HCT116 (cell line): ENCODE measurements around the gene METTL17. TPM values are rescaled to one million over a fixed set of nuclear protein-coding genes. Genes with fewer than 3 reads are reported as not detected.

ENCODE experiments used
- ATAC-seq: fragments of 200-7000 bp; cut with Tn5 transposase; 2 replicates; pipeline ENCODE4 v1.9.1; 2020; ENCODE audit warnings: mild to moderate bottlenecking, moderate library complexity
- BruUV-seq: library from RNA; stranded (reverse); fragments of 400-500 nt; replicated peaks from 2 replicates; lab custom pipeline; 2021; lab: Mats Ljungman, UMichigan
- CTCF ChIA-PET: fragments of 300-600 bp; sonication (Branson Sonifier 250); formaldehyde crosslinking; loops from one replicate; lab custom pipeline; 2021; ENCODE audit warnings: antibody characterized with exemption; lab: Charles Lee
- POLR2A ChIA-PET: fragments of 300-600, 350-600 bp; sonication (Branson Sonifier 250); formaldehyde crosslinking; loops from one replicate; lab custom pipeline; 2021; ENCODE audit warnings: antibody characterized with exemption; lab: Charles Lee
- RAD21 ChIA-PET, 2 experiments: fragments of 300-600 bp; sonication (Branson Sonifier 250); formaldehyde crosslinking; loops; one replicate each; lab custom pipeline; 2023; ENCODE audit warnings: low total read pairs in 2 of 2; ENCODE audit not compliant: uncharacterized antibody in 2 of 2, unreplicated experiment in 2 of 2, low non-redundant PET in 1 of 2; lab: Charles Lee
- DNase-seq: peaks from one replicate; pipeline ENCODE4 v3.0.0-alpha.2; 2010; ENCODE audit warnings: low read depth, low spot score
- H2AFZ ChIP-seq: fragments of 200-600 bp; shearing (Covaris generic), sonication (generic); 2 replicates; pipeline ENCODE4 v1.6.1; 2017; ENCODE audit warnings: low read depth, mixed run types, mixed read lengths, antibody characterized with exemption, low read length; ENCODE audit not compliant: poor library complexity, severe bottlenecking
- H3K27ac ChIP-seq: 2 replicates; pipeline ENCODE4 v1.5.1; 2012; ENCODE audit warnings: low read depth, low read length
- H3K27me3 ChIP-seq: fragments of 200-600 bp; sonication (generic); 2 replicates; pipeline ENCODE4 v1.6.1; 2016; ENCODE audit warnings: mixed run types, low read length, mixed read lengths; ENCODE audit not compliant: insufficient read depth
- H3K36me3 ChIP-seq, 2 experiments: fragments of 200-500 bp in 1 of 2; fragments of 200-600 bp in 1 of 2; sonication (Bioruptor generic) in 1 of 2; sonication (generic) in 1 of 2; 2 replicates each; pipeline versions ENCODE4 v1.5.1 to v1.6.1; 2014 to 2016; ENCODE audit warnings: low read length in 2 of 2, inconsistent platforms in 1 of 2, mixed read lengths in 1 of 2, mixed run types in 1 of 2; ENCODE audit not compliant: insufficient read depth in 2 of 2, control insufficient read depth in 1 of 2
- H3K4me1 ChIP-seq, 2 experiments: fragments of 200-600 bp in 1 of 2; sonication (generic) in 1 of 2; 2 replicates each; pipeline versions ENCODE4 v1.5.1 to v1.6.1; 2012 to 2017; ENCODE audit warnings: low read length in 2 of 2, inconsistent platforms in 1 of 2, mild to moderate bottlenecking in 1 of 2, mixed read lengths in 1 of 2, mixed run types in 1 of 2, moderate library complexity in 1 of 2; ENCODE audit not compliant: insufficient read depth in 2 of 2, control insufficient read depth in 1 of 2
- H3K4me2 ChIP-seq: fragments of 200-600 bp; sonication (generic); 2 replicates; pipeline ENCODE4 v1.6.1; 2017; ENCODE audit warnings: mixed run types, low read length, mixed read lengths
- H3K4me3 ChIP-seq, 2 experiments: fragments of 200-600 bp in 1 of 2; sonication (generic) in 1 of 2; replicated peaks in 1 of 2; 2 replicates each; pipeline ENCODE4 v1.5.1; 2011 to 2016; ENCODE audit warnings: low read length in 2 of 2, control low read depth in 1 of 2, low read depth in 1 of 2, mild to moderate bottlenecking in 1 of 2, mixed read lengths in 1 of 2, mixed run types in 1 of 2
- H3K79me2 ChIP-seq: fragments of 200-600 bp; sonication (generic); 2 replicates; pipeline ENCODE4 v1.6.1; 2017; ENCODE audit warnings: mild to moderate bottlenecking, mixed run types, low read length, moderate library complexity, mixed read lengths; ENCODE audit not compliant: insufficient read depth
- H3K9ac ChIP-seq: fragments of 200-600 bp; sonication (generic); 2 replicates; pipeline ENCODE4 v1.6.1; 2016; ENCODE audit warnings: low read length, mixed read lengths
- H3K9me2 ChIP-seq: fragments of 200-600 bp; sonication (generic), shearing (Covaris generic); 2 replicates; pipeline ENCODE4 v1.6.1; 2017; ENCODE audit warnings: mixed run types, mild to moderate bottlenecking, moderate library complexity; ENCODE audit not compliant: insufficient read depth
- H3K9me3 ChIP-seq, 2 experiments: fragments of 200-500 bp in 1 of 2; fragments of 200-600 bp in 1 of 2; sonication (Bioruptor generic) in 1 of 2; sonication (generic) in 1 of 2; 2 replicates each; pipeline ENCODE4 v1.6.1; 2014 to 2017; ENCODE audit warnings: low read length in 2 of 2, mixed read lengths in 2 of 2, inconsistent platforms in 1 of 2, low read depth in 1 of 2, mild to moderate bottlenecking in 1 of 2, mixed run types in 1 of 2, moderate library complexity in 1 of 2; ENCODE audit not compliant: control insufficient read depth in 1 of 2, insufficient read depth in 1 of 2
- H4K20me1 ChIP-seq: fragments of 200-600 bp; sonication (generic), shearing (Covaris generic); 2 replicates; pipeline ENCODE4 v1.6.1; 2017; ENCODE audit warnings: mixed run types, mild to moderate bottlenecking, moderate library complexity; ENCODE audit not compliant: insufficient read depth
- CBX3 ChIP-seq: IDR thresholded peaks from 2 replicates; pipeline ENCODE4 v1.6.1; 2012; ENCODE audit warnings: low read depth
- ELF1 ChIP-seq: IDR thresholded peaks from 2 replicates; pipeline ENCODE4 v1.6.1; 2012; ENCODE audit warnings: low read depth, borderline replicate concordance
- EZH2phosphoT487 ChIP-seq: fragments of 200-600 bp; IDR thresholded peaks from 2 replicates; pipeline ENCODE4 v1.6.1; 2018; ENCODE audit warnings: antibody characterized with exemption, borderline replicate concordance
- JUND ChIP-seq: IDR thresholded peaks from 2 replicates; pipeline ENCODE4 v1.6.1; 2012
- POLR2A ChIP-seq: IDR thresholded peaks from 2 replicates; pipeline ENCODE4 v1.7.0; 2011; ENCODE audit warnings: borderline replicate concordance; ENCODE audit not compliant: insufficient read depth, insufficient read length; ENCODE audit errors: extremely low read depth
- POLR2AphosphoS5 ChIP-seq: IDR thresholded peaks from 2 replicates; pipeline ENCODE4 v1.6.1; 2011; ENCODE audit warnings: mild to moderate bottlenecking, low read depth, low read length, moderate library complexity
- RAD21 ChIP-seq: IDR thresholded peaks from 2 replicates; pipeline ENCODE4 v1.6.1; 2012; ENCODE audit warnings: low read depth, mild to moderate bottlenecking
- TCF7L2 ChIP-seq: IDR thresholded peaks from 2 replicates; pipeline ENCODE4 v1.7.0; 2011; ENCODE audit warnings: borderline replicate concordance, inconsistent platforms; ENCODE audit not compliant: insufficient read depth, insufficient read length; ENCODE audit errors: extremely low read depth
- ZFX ChIP-seq: fragments of 450-650 bp; IDR thresholded peaks from 2 replicates; pipeline ENCODE4 v1.6.1; 2017
- ZNF274 ChIP-seq: fragments of 200-500 bp; sonication (Bioruptor generic); IDR thresholded peaks from 2 replicates; pipeline ENCODE4 v1.6.1; 2014; ENCODE audit warnings: mild to moderate bottlenecking, low read depth, low read length, inconsistent platforms
- intact Hi-C: fragments of 100-400 bp; cut with micrococcal nuclease; formaldehyde crosslinking; loops from 2 replicates; pipeline ENCODE4 v1.10.0; 2022
- total RNA-seq: library from RNA; stranded (reverse); gene quantifications from one replicate; pipeline ENCODE4 v1.2.1, GENCODE V29; 2021; ENCODE audit not compliant: unreplicated experiment
- TF ChIP-seq, protein P1 (sequence below), 3 experiments: fragments of 200-600 bp in 1 of 3; sonication (generic) in 1 of 3; IDR thresholded peaks in 2 of 3; conservative IDR thresholded peaks in 1 of 3; 2 replicates each; pipeline ENCODE4 v1.5.1; 2012 to 2017; ENCODE audit warnings: low read depth in 2 of 3, low read length in 2 of 3, antibody characterized with exemption in 1 of 3, borderline replicate concordance in 1 of 3, control low read depth in 1 of 3, mild to moderate bottlenecking in 1 of 3, mixed read lengths in 1 of 3, mixed run types in 1 of 3, moderate library complexity in 1 of 3; ENCODE audit not compliant: insufficient read depth in 1 of 3
- TF ChIP-seq, protein P2 (sequence below): IDR thresholded peaks from 2 replicates; pipeline ENCODE4 v1.6.1; 2011; ENCODE audit warnings: mild to moderate bottlenecking, low read length, moderate library complexity; ENCODE audit not compliant: insufficient replicate concordance; ENCODE audit errors: extremely low read depth

Gene METTL17
- total RNA-seq, 1 experiment from 2014 or later = 93.5 TPM

DNA sequence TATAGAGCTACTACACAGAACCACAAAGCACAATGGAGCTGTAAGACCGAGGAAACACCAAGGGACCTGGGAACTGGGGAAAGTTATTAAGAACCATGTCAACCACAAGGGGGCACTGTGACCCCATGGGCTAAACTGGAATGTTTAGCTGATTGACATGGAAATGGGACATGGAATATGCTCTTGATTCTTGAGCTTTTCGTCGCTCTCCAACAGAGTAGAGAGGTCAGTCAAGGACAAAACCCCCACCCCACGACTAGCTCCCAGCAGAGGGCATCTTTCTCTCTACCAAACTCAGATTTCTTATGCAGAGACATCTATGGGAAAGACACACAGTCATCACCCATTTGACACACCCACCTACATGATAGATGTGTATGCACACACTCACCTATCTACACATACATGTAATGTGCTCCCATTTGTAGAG is 25.0 kb downstream of the METTL17 start:
- Histone ChIP-seq H4K20me1 (no peaks in the 10 kb centered on the region), H3K4me3 (no peak overlapping the region), H3K27ac (no peak overlapping the region), H3K4me2 (peak overlapping the region; percentile 14; the same call in 1 of the 2 replicates), H2AFZ (no peak overlapping the region), H3K4me1 (peaks cover 0 to 4% of the 10 kb centered on the region in 2 experiments; a peak in 1 of 4 replicates), H3K27me3 (peaks cover 18% of the 10 kb centered on the region; the same call in 1 of the 2 replicates), H3K9me3 (no peaks in the 10 kb centered on the region), H3K79me2 (no peaks in the 10 kb centered on the region), H3K9me2 (no peaks in the 10 kb centered on the region), H3K9ac (no peak overlapping the region), H3K36me3 (no peaks in the 10 kb centered on the region; a peak in 1 of 4 replicates)
- DNase-seq (peak; percentile 80), ATAC-seq (peak; percentile 97)
- POLR2A ChIA-PET = interaction anchor here (1.0 to 1.6 kb wide), 5 partner anchors 26 to 93 kb away, joined by 3 to 6 read pairs (median 4); no protein-coding TSS in a partner anchor
- no peak for TF ChIP-seq POLR2A
- TF ChIP-seq RAD21 = peak; percentile 94
- TF ChIP-seq, protein P1, sequence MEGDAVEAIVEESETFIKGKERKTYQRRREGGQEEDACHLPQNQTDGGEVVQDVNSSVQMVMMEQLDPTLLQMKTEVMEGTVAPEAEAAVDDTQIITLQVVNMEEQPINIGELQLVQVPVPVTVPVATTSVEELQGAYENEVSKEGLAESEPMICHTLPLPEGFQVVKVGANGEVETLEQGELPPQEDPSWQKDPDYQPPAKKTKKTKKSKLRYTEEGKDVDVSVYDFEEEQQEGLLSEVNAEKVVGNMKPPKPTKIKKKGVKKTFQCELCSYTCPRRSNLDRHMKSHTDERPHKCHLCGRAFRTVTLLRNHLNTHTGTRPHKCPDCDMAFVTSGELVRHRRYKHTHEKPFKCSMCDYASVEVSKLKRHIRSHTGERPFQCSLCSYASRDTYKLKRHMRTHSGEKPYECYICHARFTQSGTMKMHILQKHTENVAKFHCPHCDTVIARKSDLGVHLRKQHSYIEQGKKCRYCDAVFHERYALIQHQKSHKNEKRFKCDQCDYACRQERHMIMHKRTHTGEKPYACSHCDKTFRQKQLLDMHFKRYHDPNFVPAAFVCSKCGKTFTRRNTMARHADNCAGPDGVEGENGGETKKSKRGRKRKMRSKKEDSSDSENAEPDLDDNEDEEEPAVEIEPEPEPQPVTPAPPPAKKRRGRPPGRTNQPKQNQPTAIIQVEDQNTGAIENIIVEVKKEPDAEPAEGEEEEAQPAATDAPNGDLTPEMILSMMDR (IDR thresholded peaks at IDR 0.05 in 2 of 3, conservative IDR thresholded peaks at IDR 0.05 in 1 of 3; ENCODE audit: borderline replicate concordance in 1 of 3, insufficient read depth in 1 of 3, low read depth in 2 of 3, low read length in 2 of 3) = peak; percentile 86 to 95 (median 95)
- TF ChIP-seq POLR2AphosphoS5 = no peak
- TF ChIP-seq, protein P2, sequence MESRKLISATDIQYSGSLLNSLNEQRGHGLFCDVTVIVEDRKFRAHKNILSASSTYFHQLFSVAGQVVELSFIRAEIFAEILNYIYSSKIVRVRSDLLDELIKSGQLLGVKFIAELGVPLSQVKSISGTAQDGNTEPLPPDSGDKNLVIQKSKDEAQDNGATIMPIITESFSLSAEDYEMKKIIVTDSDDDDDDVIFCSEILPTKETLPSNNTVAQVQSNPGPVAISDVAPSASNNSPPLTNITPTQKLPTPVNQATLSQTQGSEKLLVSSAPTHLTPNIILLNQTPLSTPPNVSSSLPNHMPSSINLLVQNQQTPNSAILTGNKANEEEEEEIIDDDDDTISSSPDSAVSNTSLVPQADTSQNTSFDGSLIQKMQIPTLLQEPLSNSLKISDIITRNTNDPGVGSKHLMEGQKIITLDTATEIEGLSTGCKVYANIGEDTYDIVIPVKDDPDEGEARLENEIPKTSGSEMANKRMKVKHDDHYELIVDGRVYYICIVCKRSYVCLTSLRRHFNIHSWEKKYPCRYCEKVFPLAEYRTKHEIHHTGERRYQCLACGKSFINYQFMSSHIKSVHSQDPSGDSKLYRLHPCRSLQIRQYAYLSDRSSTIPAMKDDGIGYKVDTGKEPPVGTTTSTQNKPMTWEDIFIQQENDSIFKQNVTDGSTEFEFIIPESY = no peak
- TF ChIP-seq ELF1 = no peak
- no peak for TF ChIP-seq ZNF274
- TF ChIP-seq EZH2phosphoT487 = no peak
- no peak for TF ChIP-seq TCF7L2
- TF ChIP-seq ZFX = no peak
- no peak for TF ChIP-seq JUND
- TF ChIP-seq CBX3 = peak; percentile 23; the same call in 1 of the 2 replicates
- CTCF ChIA-PET = interaction anchor here (0.6 to 4.0 kb wide), 44 partner anchors 9 to 542 kb away, joined by 3 to 148 read pairs (median 4); partner anchors contain the start of genes CHD8, NDRG2, RNASE13 and RNASE7
- no TSS peak for BruUV-seq
- RAD21 ChIA-PET = interaction anchor here (1.0 to 3.6 kb wide), 13 partner anchors 9 to 112 kb away, joined by 3 to 30 read pairs (median 5); partner anchors contain the start of gene ARHGEF40 (in 1 of the 2)
- intact Hi-C loops = loop anchor here (1.0 to 10.0 kb wide), 4 partner anchors 26 to 540 kb away; no protein-coding TSS in a partner anchor
